Heart left ventricle (tissue), 13 donors: ENCODE measurements around the gene RTTN.

Experiments
- CTCF ChIP-seq, 12 donors: fragments of 200-600 bp; sonication (generic) in 4 of 12; IDR thresholded peaks; one replicate each; pipeline versions ENCODE4 v1.5.0 to v1.8.0; 2018 to 2022; ENCODE audit warnings: antibody characterized with exemption in 12 of 12, mild to moderate bottlenecking in 5 of 12
- POLR2A ChIP-seq, 2 donors: fragments of 450-650 bp; IDR thresholded peaks; one replicate each; pipeline ENCODE4 v1.6.1; 2017; ENCODE audit warnings: antibody characterized with exemption in 2 of 2, mild to moderate bottlenecking in 2 of 2, moderate library complexity in 2 of 2
- donor health status: ischemic (EF 13 %, LVEDD 7.1; RV severe dilation, severe dysfunction).
- donor health status: DM: no; HTN: yes; CAD: no.
- donor health status: DM: no; HTN: no; CAD: no.
- donor health status: ischemic (EF 25% LVEDD 6.9; RV normal size, moderate dysfunction).
- donor health status: ischemic (EF 25% LVEDD 5.7; RV mildly dilated, moderate dysfunction).
- donor health status: ischemic (EF 35%, LVEDD 5.7; RV mildly dilated, moderate dysfunction).
- donor health status: nonischemic (EF 11% LVEDD 7.7; RV severe dilation, severe dysfunction).
- donor health status: DM: yes; HTN: yes; CAD: no.
- donor health status: PGD.
- donor health status: ischemic (EF 29% LVEDD 5.4; RV normal size, mild dysfunction).
- donor health status: nonischemic (EF 23%, LVEDD 6.1; RV moderate dilation, normal function).

- TF ChIP-seq CTCF (IDR thresholded peaks at IDR 0.05), result no peak
- TF ChIP-seq POLR2A (IDR thresholded peaks at IDR 0.05), result no peak
These were observed 1.7 kb upstream of the RTTN start for GRCh38 chr18:70207181-70207580.
